Fibroblast of gingiva (primary cell): ENCODE measurements around the gene WBP4.
"Not testable (repeated sequence)": the region's sequence is repeated elsewhere in the genome, so short reads cannot be mapped to it uniquely, and the experiment has no call there.

Experiments used
- DNase-seq: peaks from one replicate; pipeline ENCODE4 v3.0.0-alpha.2; 2011; ENCODE audit warnings: low read depth

Gene WBP4

GRCh38 chr13:41085961-41086585 is 24.8 kb downstream of the WBP4 start:
- DNase-seq, result no peak

- not testable (repeated sequence) for DNase-seq
Measured at GRCh38 chr13:41095681-41096080, 34.4 kb downstream of the WBP4 start.

GRCh38 chr13:41098761-41099160 is 37.5 kb downstream of the WBP4 start:
- no peak for DNase-seq

GRCh38 chr13:41099986-41100385 is 38.7 kb downstream of the WBP4 start:
- no peak for DNase-seq

GRCh38 chr13:41107104-41107571 is 45.8 kb downstream of the WBP4 start:
- no peak for DNase-seq

GRCh38 chr13:41107584-41108014 is 46.3 kb downstream of the WBP4 start:
- DNase-seq, result no peak

GRCh38 chr13:41111454-41111853 is 50.1 kb downstream of the WBP4 start:
- peak; percentile 57 for DNase-seq

- DNase-seq, result no peak
Measured at GRCh38 chr13:41117869-41118268, 56.6 kb downstream of the WBP4 start.

- DNase-seq, result no peak
Measured at GRCh38 chr13:41122838-41123237, 61.5 kb downstream of the WBP4 start.

GRCh38 chr13:41127701-41128100 is 66.4 kb downstream of the WBP4 start:
- DNase-seq, result peak; percentile 74

GRCh38 chr13:41130356-41130755 is 69.0 kb downstream of the WBP4 start:
- peak; percentile 8 for DNase-seq

- DNase-seq, result not testable (repeated sequence)
Measured at GRCh38 chr13:41131189-41131588, 69.9 kb downstream of the WBP4 start.

- DNase-seq, result not testable (repeated sequence)
Measured at GRCh38 chr13:41131660-41132511, 70.6 kb downstream of the WBP4 start.

GRCh38 chr13:41132512-41133152 is 71.3 kb downstream of the WBP4 start, which contains the start of gene KBTBD6:
Gene KBTBD6 (minus strand): TSS chr13:41132802. CDS start chr13:41132511, 291 bp downstream.
- peak; percentile 99 for DNase-seq
